Neural progenitor cell (in vitro differentiated cells): ENCODE measurements around the gene CPM. TPM values are rescaled to one million over a fixed set of nuclear protein-coding genes. Genes with fewer than 3 reads are reported as not detected.

ENCODE experiments used
- DNase-seq: peaks from one replicate; pipeline ENCODE4 v3.0.0-alpha.2; 2016; ENCODE audit warnings: low spot score
- H2AFZ ChIP-seq: fragments of 200-600 bp; sonication (generic); replicated peaks from 2 replicates; pipeline ENCODE4 v1.6.1; 2016; ENCODE audit warnings: antibody characterized with exemption
- H3F3A ChIP-seq: fragments of 200-600 bp; sonication (generic); 2 replicates; pipeline ENCODE4 v1.6.1; 2016; ENCODE audit warnings: antibody characterized with exemption, low read depth
- H3K27ac ChIP-seq: fragments of 200-600 bp; sonication (generic); 2 replicates; pipeline ENCODE4 v1.5.1; 2016; ENCODE audit warnings: mild to moderate bottlenecking
- H3K27me3 ChIP-seq: fragments of 200-600 bp; sonication (generic); 2 replicates; pipeline ENCODE4 v1.6.1; 2016; ENCODE audit warnings: mild to moderate bottlenecking, moderate library complexity
- H3K36me3 ChIP-seq: fragments of 200-600 bp; sonication (generic); 2 replicates; pipeline ENCODE4 v1.5.1; 2016
- H3K4me1 ChIP-seq: fragments of 200-600 bp; sonication (generic); 2 replicates; pipeline ENCODE4 v1.6.1; 2016; ENCODE audit warnings: mixed run types
- H3K4me2 ChIP-seq: fragments of 200-600 bp; sonication (generic); 2 replicates; pipeline ENCODE4 v1.6.1; 2016
- H3K4me3 ChIP-seq: fragments of 200-600 bp; sonication (generic); 2 replicates; pipeline ENCODE4 v1.5.1; 2016
- H3K79me2 ChIP-seq: fragments of 200-600 bp; sonication (generic); 2 replicates; pipeline ENCODE4 v1.6.1; 2016; ENCODE audit warnings: low read depth
- H3K9ac ChIP-seq: fragments of 200-600 bp; sonication (generic); 2 replicates; pipeline ENCODE4 v1.6.1; 2016
- H3K9me3 ChIP-seq: fragments of 200-600 bp; sonication (generic); 2 replicates; pipeline ENCODE4 v1.5.1; 2016; ENCODE audit warnings: low read depth
- H4K20me1 ChIP-seq: fragments of 200-600 bp; sonication (generic); 2 replicates; pipeline ENCODE4 v1.6.1; 2016; ENCODE audit warnings: low read depth
- H3K27ac Mint-ChIP-seq: 3 replicates; pipeline ENCODE4 v1.8.0; 2021; ENCODE audit warnings: mixed read lengths
- H3K27me3 Mint-ChIP-seq: 2 replicates; pipeline ENCODE4 v1.8.0; 2022; ENCODE audit warnings: low read depth, mild to moderate bottlenecking, inconsistent platforms, moderate library complexity, mixed read lengths; ENCODE audit not compliant: insufficient read depth
- H3K36me3 Mint-ChIP-seq: 3 replicates; pipeline ENCODE4 v1.8.0; 2021; ENCODE audit warnings: mixed read lengths
- H3K4me1 Mint-ChIP-seq: 3 replicates; pipeline ENCODE4 v1.8.0; 2021; ENCODE audit warnings: mixed read lengths
- H3K4me3 Mint-ChIP-seq: 3 replicates; pipeline ENCODE4 v1.8.0; 2021; ENCODE audit warnings: mild to moderate bottlenecking, moderate library complexity, mixed read lengths
- H3K9me3 Mint-ChIP-seq: 3 replicates; pipeline ENCODE4 v1.8.0; 2020; ENCODE audit warnings: mixed read lengths
- EZH2 ChIP-seq: fragments of 200-600 bp; sonication (generic); IDR thresholded peaks from 2 replicates; pipeline ENCODE4 v1.6.1; 2017; ENCODE audit warnings: antibody characterized with exemption, mild to moderate bottlenecking, moderate library complexity
- EZH2phosphoT487 ChIP-seq: fragments of 200-600 bp; sonication (generic); IDR thresholded peaks from 2 replicates; pipeline ENCODE4 v1.6.1; 2017; ENCODE audit warnings: antibody characterized with exemption
- total RNA-seq: library from RNA; depleted of rRNA; stranded (reverse); fragments of >200 nt; gene quantifications from 2 replicates; pipeline ENCODE4 v1.2.3, GENCODE V29; 2015; ENCODE audit warnings: low replicate concordance
- TF ChIP-seq, protein P1 (sequence below): fragments of 200-600 bp; sonication (generic); IDR thresholded peaks from 2 replicates; pipeline ENCODE4 v1.5.1; 2017; ENCODE audit warnings: antibody characterized with exemption, mild to moderate bottlenecking

The CPM gene
- total RNA-seq, 1 donor from 2014 or later, result 0.02 TPM

DNA sequence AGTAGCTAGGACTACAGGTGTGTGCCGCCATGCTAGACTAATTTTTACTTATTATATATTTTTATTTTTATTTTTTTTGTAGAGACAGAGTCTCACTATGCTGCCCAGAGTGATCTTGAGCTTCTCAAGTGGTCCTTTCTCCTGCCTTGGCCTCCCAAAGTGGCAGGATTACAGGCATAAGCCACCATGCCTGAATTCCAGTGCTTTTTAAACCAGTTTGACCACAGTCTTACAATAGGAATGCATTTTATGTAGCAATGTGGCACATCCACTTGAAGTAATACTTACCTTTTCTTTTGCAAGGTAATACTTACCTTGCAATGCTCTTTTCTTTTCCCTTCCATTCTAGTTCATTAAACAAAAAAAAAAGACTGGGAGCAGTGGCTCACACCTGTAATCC lies 38.0 kb upstream of the CPM start:
- no peaks in the 10 kb centered on the region for H3K79me2 ChIP-seq
- H3F3A ChIP-seq, result no peaks in the 10 kb centered on the region
- H3K4me1 ChIP-seq, result no peaks in the 10 kb centered on the region
- Mint-ChIP-seq H3K27ac (no peak overlapping the region), H3K36me3 (no peaks in the 10 kb centered on the region), H3K9me3 (no peaks in the 10 kb centered on the region), H3K27me3 (peaks cover 2% of the 10 kb centered on the region), H3K4me1 (no peaks in the 10 kb centered on the region), H3K4me3 (no peak overlapping the region)
- no peaks in the 10 kb centered on the region for H3K27me3 ChIP-seq
- H3K27ac ChIP-seq, result no peak overlapping the region
- H3K4me2 ChIP-seq, result no peak overlapping the region
- H4K20me1 ChIP-seq, result no peaks in the 10 kb centered on the region
- H3K9ac ChIP-seq, result no peak overlapping the region
- no peak overlapping the region for H2AFZ ChIP-seq
- no peaks in the 10 kb centered on the region for H3K36me3 ChIP-seq
- TF ChIP-seq, protein P1, sequence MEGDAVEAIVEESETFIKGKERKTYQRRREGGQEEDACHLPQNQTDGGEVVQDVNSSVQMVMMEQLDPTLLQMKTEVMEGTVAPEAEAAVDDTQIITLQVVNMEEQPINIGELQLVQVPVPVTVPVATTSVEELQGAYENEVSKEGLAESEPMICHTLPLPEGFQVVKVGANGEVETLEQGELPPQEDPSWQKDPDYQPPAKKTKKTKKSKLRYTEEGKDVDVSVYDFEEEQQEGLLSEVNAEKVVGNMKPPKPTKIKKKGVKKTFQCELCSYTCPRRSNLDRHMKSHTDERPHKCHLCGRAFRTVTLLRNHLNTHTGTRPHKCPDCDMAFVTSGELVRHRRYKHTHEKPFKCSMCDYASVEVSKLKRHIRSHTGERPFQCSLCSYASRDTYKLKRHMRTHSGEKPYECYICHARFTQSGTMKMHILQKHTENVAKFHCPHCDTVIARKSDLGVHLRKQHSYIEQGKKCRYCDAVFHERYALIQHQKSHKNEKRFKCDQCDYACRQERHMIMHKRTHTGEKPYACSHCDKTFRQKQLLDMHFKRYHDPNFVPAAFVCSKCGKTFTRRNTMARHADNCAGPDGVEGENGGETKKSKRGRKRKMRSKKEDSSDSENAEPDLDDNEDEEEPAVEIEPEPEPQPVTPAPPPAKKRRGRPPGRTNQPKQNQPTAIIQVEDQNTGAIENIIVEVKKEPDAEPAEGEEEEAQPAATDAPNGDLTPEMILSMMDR, result no peak
- TF ChIP-seq EZH2, result no peak
- H3K9me3 ChIP-seq, result no peaks in the 10 kb centered on the region
- no peak for DNase-seq
- H3K4me3 ChIP-seq, result no peak overlapping the region

DNA sequence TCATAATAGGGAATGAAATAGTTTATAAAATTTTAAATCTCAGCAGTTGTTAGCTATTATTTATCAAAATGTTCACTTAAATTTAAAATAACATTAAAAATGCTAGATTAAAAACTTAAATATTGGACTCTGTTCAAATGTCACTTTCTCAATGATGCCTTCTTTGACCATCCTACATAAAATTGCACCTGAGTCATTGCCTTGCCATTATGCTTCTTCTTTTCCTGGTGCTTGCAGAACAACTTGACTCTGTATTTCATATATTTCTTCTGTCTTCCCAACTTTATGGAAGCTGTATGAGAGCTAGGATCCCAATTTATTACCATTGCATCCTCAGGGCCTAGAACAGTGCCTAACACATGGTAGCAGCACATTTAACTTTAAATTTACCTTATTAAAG lies 37.3 kb upstream of the CPM start:
- Histone ChIP-seq H3K4me3 (no peak overlapping the region), H3K4me1 (no peaks in the 10 kb centered on the region), H3K27ac (no peak overlapping the region), H2AFZ (no peak overlapping the region), H3K9me3 (no peaks in the 10 kb centered on the region), H3K36me3 (no peaks in the 10 kb centered on the region), H3K79me2 (no peaks in the 10 kb centered on the region), H4K20me1 (no peaks in the 10 kb centered on the region), H3F3A (no peaks in the 10 kb centered on the region), H3K4me2 (no peak overlapping the region), H3K9ac (no peak overlapping the region), H3K27me3 (no peaks in the 10 kb centered on the region)
- Mint-ChIP-seq H3K27ac (no peak overlapping the region), H3K9me3 (no peaks in the 10 kb centered on the region), H3K4me3 (no peak overlapping the region), H3K36me3 (no peaks in the 10 kb centered on the region), H3K27me3 (peaks cover 2% of the 10 kb centered on the region), H3K4me1 (no peaks in the 10 kb centered on the region)
- DNase-seq, result no peak
- no peak for TF ChIP-seq EZH2phosphoT487
- TF ChIP-seq, protein P1, result no peak
- no peak for TF ChIP-seq EZH2

DNA sequence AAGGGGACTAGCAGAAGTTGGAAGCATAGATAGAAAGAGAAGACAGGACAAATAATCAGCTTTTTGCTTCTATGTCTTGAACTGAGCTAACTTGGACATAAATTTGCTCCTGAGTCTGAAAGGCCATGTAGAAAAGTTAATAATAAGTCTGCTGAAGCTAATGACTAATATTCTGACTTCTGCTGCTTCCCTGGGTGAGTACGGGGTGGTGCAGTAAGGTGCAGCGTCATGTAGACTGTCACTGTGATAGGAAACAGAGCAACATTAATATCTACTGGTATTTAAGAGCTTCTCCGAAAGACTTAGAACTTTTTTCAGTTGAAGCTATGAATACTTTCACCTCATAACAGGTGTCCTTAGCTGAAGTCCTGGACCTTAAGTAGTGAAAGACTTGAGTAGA lies 34.1 kb upstream of the CPM start:
- no peaks in the 10 kb centered on the region for H3K36me3 ChIP-seq
- DNase-seq, result no peak
- H3K36me3 Mint-ChIP-seq, result no peaks in the 10 kb centered on the region
- no peaks in the 10 kb centered on the region for H3K27me3 Mint-ChIP-seq
- no peak overlapping the region for H3K4me3 Mint-ChIP-seq
- H3K27ac ChIP-seq, result no peak overlapping the region
- no peaks in the 10 kb centered on the region for H3K79me2 ChIP-seq
- H4K20me1 ChIP-seq, result no peaks in the 10 kb centered on the region
- no peak overlapping the region for H3K4me3 ChIP-seq
- peaks cover 4% of the 10 kb centered on the region for H3K9me3 Mint-ChIP-seq
- no peaks in the 10 kb centered on the region for H3K9me3 ChIP-seq
- H3K27ac Mint-ChIP-seq, result no peak overlapping the region
- no peaks in the 10 kb centered on the region for H3K4me1 Mint-ChIP-seq
- no peak overlapping the region for H3K4me2 ChIP-seq
- no peaks in the 10 kb centered on the region for H3K4me1 ChIP-seq
- no peak overlapping the region for H2AFZ ChIP-seq
- no peaks in the 10 kb centered on the region for H3K27me3 ChIP-seq
- TF ChIP-seq, protein P1, result no peak
- TF ChIP-seq EZH2phosphoT487, result no peak
- TF ChIP-seq EZH2, result no peak
- H3K9ac ChIP-seq, result no peak overlapping the region
- H3F3A ChIP-seq, result no peaks in the 10 kb centered on the region
